ENCODE results near the gene ZIC4. TPM values are rescaled to one million over a fixed set of nuclear protein-coding genes. Genes with fewer than 3 reads are reported as not detected.
A peak's percentile ranks its signal among the peaks of the same experiment; 100 is the strongest.

Gene ZIC4
- total RNA-seq, 1 donor from 2014 or later: 6.1 TPM

DNA sequence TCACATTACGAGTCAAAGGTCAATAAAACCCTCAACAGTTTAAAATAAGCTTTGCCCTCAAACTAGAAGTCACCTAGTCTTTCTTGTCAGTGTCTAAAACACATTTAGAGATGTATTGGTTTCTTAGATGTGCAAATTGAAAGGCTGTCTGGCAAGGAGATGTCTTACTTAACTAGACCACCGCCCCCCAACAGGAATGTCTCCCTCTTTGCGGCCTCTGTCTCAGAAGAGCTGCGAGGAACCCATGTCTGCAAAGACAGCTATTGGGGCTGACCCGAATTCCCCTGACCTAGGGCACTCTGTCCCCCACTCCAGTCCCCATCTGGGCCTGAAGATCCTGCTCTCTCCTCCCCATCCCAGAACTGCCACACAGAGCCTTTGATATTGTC is 46.3 kb downstream of the ZIC4 start:
- H3K9me3 Mint-ChIP-seq: no peaks in the 10 kb centered on the region
- H3K27ac Mint-ChIP-seq (ENCODE audit: unreplicated experiment): no peak overlapping the region
- peaks cover 98% of the 10 kb centered on the region for H3K27me3 Mint-ChIP-seq (ENCODE audit: low read depth)
- H3K36me3 Mint-ChIP-seq (ENCODE audit: low read depth): peaks cover 2% of the 10 kb centered on the region
- H3K4me1 Mint-ChIP-seq: peaks cover 47% of the 10 kb centered on the region
- TF ChIP-seq, protein P1, sequence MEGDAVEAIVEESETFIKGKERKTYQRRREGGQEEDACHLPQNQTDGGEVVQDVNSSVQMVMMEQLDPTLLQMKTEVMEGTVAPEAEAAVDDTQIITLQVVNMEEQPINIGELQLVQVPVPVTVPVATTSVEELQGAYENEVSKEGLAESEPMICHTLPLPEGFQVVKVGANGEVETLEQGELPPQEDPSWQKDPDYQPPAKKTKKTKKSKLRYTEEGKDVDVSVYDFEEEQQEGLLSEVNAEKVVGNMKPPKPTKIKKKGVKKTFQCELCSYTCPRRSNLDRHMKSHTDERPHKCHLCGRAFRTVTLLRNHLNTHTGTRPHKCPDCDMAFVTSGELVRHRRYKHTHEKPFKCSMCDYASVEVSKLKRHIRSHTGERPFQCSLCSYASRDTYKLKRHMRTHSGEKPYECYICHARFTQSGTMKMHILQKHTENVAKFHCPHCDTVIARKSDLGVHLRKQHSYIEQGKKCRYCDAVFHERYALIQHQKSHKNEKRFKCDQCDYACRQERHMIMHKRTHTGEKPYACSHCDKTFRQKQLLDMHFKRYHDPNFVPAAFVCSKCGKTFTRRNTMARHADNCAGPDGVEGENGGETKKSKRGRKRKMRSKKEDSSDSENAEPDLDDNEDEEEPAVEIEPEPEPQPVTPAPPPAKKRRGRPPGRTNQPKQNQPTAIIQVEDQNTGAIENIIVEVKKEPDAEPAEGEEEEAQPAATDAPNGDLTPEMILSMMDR (conservative IDR thresholded peaks at IDR 0.05): no peak
- DNase-seq (ENCODE audit: low read depth, low spot score): no peak
- H3K4me3 Mint-ChIP-seq: peak overlapping the region; percentile 41

DNA sequence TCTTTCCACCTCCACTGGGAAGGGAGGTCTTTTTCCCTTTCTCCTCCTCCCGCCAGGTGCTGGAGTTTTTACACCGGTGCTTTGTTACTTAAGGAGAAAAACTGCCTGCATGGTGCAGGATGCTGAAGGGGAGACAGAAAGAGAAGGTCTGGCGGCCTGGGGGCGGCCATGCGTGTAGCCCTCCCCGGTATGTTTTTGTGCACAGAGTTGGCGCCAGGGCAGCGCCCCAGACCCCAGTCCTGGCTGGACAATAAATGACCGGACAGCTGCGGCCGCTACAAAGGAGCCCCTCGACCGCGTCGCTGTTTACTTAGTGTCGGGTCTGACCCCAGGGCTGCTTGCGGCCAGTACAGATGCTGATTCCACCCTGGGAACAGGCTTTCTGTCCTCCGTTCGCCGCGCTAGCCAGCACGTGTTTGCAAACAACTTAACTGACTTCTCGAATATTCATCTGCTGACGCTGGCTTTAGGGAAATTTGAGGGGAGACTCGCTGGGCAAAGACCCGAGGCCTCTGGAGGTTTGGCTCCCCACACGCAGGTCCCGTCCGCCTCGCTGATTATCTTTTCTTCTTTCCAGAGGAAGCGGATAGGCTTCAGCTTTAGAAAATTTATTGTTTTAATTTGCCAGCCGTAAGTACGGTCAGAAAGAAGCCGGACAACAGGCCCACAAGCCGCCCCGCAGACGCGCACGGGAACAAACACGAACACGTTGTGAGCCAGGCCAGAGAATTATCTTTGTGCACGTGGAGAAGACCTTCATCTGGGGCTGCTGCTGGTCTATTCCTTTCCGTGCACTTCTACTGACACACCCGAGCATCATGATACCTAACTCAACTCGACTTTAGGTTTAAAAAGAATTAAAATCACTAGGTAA is 46.9 kb downstream of the ZIC4 start:
- peaks cover 53% of the 10 kb centered on the region for H3K4me1 Mint-ChIP-seq

DNA sequence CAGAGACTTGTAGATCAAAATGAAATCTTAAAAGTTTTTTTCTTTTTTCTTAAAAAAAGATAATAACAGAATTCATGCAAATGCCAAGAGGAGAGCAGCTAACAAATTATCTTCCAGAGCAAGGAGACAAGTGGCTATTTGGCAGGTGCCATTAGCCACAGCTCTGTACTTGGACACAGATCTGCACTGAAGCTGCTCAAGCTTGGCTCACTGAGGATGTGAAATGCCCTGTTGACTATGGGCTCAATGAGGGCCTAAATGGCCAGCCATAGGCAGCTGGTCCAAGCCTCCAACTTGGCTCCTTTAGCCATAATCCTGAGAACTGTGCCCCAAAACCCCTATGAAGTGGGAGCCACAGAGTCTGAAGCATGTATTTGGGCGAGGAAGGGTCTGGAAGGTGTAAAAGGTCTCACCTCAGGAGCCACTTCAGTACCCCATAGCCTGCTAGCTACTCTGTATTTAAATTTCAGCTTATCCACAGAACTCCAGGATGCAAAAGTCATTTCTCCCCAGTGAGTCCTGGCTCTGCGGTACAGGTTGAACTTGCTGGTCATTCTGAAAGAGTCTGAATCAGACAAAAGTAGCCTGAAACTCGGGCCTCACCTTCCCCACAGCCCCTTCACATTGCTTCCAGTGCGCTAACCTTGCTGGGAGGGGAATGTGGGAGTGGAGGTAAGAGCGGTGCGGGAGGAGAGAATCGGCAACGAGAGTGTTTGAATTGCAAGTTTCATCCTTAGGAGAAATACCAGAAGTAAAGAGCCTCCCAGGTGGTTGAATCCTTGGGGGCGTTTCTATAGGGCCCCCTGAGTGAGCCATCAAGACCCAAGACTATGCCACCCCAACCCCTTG is 48.0 kb downstream of the ZIC4 start:
- no peaks in the 10 kb centered on the region for H3K9me3 Mint-ChIP-seq
- peaks cover 98% of the 10 kb centered on the region for H3K27me3 Mint-ChIP-seq (ENCODE audit: low read depth)
- H3K27ac Mint-ChIP-seq (ENCODE audit: unreplicated experiment): no peak overlapping the region
- H3K36me3 Mint-ChIP-seq (ENCODE audit: low read depth): peaks cover 2% of the 10 kb centered on the region
- DNase-seq (ENCODE audit: low read depth, low spot score): no peak
- H3K4me3 Mint-ChIP-seq: no peak overlapping the region
- H3K4me1 Mint-ChIP-seq: peaks cover 55% of the 10 kb centered on the region
- TF ChIP-seq, protein P1 (conservative IDR thresholded peaks at IDR 0.05): no peak

More for the DNA sequence above, 46.9 kb downstream of the ZIC4 start:
- peaks cover 98% of the 10 kb centered on the region for H3K27me3 Mint-ChIP-seq (ENCODE audit: low read depth)
- H3K36me3 Mint-ChIP-seq (ENCODE audit: low read depth): peaks cover 2% of the 10 kb centered on the region
- H3K9me3 Mint-ChIP-seq: no peaks in the 10 kb centered on the region
- H3K4me3 Mint-ChIP-seq: peak overlapping the region; percentile 23
- no peak overlapping the region for H3K27ac Mint-ChIP-seq (ENCODE audit: unreplicated experiment)
- TF ChIP-seq, protein P1 (conservative IDR thresholded peaks at IDR 0.05): no peak
- no peak for DNase-seq (ENCODE audit: low read depth, low spot score)

DNA sequence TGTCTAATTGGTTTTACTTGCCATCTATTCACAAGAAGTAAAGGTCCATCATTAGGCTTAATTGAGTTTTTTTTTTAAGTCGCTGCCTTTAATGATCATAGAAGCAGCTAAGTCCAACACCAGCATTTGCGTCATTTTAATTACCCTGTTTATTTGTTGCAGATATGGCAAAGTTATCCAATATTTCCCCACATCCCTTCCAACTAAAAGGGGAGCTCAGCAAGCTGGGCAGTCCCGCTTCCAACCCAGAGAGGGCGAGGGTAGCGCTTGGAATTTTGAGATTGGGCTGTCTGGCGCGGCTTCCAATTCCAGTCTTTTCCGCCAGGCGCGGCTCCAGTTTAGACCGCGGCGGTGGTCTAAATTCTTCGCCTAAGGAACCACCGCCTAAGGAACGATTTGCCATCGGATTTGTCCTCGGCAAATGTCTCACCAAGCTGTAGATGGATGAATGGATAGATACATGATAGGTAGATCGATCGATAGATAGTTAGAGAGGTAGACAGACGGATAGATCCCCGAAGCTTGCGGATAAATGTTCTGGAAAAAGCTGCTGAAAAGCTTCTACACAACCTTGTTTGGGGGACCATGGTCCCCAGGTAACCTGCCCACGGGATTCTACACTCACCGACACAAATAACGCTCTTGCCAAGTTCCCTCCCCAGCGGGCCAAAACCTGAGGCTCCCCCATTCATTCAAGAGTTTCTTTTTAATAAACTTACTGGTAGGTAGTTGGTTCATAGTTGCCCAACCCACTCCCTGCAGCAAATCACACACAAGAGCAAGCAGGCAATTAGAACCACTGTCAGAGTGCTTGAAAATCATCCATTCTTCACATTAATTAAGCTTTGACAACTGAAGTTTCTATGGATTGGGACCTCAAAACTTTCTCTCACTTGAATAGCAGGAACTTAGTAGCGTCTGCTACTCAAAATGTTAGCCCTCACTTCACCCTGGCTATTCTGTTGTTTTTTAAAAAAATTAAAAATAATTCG is 49.1 kb downstream of the ZIC4 start:
- H3K36me3 Mint-ChIP-seq (ENCODE audit: low read depth): peaks cover 2% of the 10 kb centered on the region
- H3K27ac Mint-ChIP-seq (ENCODE audit: unreplicated experiment): no peak overlapping the region
- peaks cover 99% of the 10 kb centered on the region for H3K27me3 Mint-ChIP-seq (ENCODE audit: low read depth)
- peaks cover 55% of the 10 kb centered on the region for H3K4me1 Mint-ChIP-seq
- H3K9me3 Mint-ChIP-seq: no peaks in the 10 kb centered on the region
- DNase-seq (ENCODE audit: low read depth, low spot score): peak; percentile 55
- TF ChIP-seq, protein P1 (conservative IDR thresholded peaks at IDR 0.05): peak; percentile 61
- H3K4me3 Mint-ChIP-seq: peak overlapping the region; percentile 23

All from neural crest cell (in vitro differentiated cells).